ENCODE measurements around the gene CASKIN2. TPM values are rescaled to one million over a fixed set of nuclear protein-coding genes. Genes with fewer than 3 reads are reported as not detected.

The CASKIN2 gene
- total RNA-seq, 3 donors from 2014 or later = 27.8 to 44.5 (median 33.8) TPM

DNA sequence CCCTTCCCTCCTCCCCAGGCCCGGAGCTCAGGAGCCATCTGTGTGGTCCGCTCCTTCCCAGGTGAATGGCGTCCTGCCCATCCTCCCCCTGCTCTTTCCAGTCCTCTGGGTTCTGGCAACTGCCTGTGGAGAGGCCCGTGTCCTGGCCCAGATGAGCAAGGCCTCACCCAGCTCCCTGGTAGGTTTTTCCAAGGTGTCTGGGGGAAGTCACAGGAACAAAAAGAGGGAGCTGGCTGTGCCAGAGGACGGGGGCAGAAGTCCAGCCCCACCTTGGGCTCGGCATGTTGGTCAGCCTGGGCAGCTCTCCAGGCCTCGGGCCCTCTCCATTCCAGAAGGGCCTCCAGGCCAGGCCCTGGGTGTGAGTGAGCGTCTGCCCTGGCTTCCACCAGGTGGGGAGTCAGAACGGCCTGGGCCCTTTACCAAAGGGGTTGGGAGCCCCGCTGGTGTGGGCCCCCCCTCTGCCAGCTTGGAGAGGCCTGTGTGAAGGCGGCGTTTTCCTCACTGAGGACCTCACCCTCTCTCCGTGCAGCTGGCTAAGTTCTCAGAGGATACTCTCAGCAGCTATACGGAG lies 25.1 kb downstream of the CASKIN2 start:
- H3K4me1 ChIP-seq (ENCODE audit: low read depth) = peaks cover 7% of the 10 kb centered on the region
- DNase-seq (peak; percentile 75 to 79 (median 75)), ATAC-seq (peak; percentile 86)

DNA sequence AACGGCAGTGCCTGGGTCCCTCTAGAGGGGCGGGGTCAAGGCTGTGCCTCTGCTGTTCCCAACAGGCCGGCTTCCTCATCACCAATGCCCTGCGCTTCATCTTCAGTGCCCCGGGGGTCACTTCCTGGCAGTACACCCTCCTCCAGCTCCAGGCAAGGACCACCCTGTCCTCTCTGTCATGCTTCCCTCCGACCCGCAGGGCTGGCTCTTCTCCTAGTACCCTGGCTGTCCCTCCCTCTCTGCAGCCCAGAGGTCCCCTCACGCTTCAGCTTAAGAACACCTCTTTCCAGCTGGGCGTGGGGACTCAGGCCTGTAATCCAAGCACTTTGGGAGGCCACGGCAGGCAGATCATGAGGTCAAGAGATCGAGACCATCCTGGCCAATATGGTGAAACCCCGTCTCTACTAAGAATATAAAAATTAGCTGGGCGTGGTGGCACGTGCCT lies 25.8 kb downstream of the CASKIN2 start:
- TF ChIP-seq, protein P1, sequence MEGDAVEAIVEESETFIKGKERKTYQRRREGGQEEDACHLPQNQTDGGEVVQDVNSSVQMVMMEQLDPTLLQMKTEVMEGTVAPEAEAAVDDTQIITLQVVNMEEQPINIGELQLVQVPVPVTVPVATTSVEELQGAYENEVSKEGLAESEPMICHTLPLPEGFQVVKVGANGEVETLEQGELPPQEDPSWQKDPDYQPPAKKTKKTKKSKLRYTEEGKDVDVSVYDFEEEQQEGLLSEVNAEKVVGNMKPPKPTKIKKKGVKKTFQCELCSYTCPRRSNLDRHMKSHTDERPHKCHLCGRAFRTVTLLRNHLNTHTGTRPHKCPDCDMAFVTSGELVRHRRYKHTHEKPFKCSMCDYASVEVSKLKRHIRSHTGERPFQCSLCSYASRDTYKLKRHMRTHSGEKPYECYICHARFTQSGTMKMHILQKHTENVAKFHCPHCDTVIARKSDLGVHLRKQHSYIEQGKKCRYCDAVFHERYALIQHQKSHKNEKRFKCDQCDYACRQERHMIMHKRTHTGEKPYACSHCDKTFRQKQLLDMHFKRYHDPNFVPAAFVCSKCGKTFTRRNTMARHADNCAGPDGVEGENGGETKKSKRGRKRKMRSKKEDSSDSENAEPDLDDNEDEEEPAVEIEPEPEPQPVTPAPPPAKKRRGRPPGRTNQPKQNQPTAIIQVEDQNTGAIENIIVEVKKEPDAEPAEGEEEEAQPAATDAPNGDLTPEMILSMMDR (IDR thresholded peaks at IDR 0.05) = no peak
- DNase-seq (no peak), ATAC-seq (no peak)
- intact Hi-C loops (cut with DNase I, micrococcal nuclease) = no loop called here
- Histone ChIP-seq H3K9me3 (no peaks in the 10 kb centered on the region), H3K4me3 (no peak overlapping the region), H3K4me1 (ENCODE audit: low read depth) (peaks cover 7% of the 10 kb centered on the region), H3K36me3 (ENCODE audit: low read depth) (no peaks in the 10 kb centered on the region)

More for the DNA sequence above, 25.1 kb downstream of the CASKIN2 start:
- H3K36me3 ChIP-seq (ENCODE audit: low read depth) = no peaks in the 10 kb centered on the region
- H3K4me3 ChIP-seq = no peak overlapping the region
- intact Hi-C loops (cut with DNase I, micrococcal nuclease) = no loop called here
- H3K9me3 ChIP-seq = no peaks in the 10 kb centered on the region
- TF ChIP-seq, protein P1 (IDR thresholded peaks at IDR 0.05) = no peak

DNA sequence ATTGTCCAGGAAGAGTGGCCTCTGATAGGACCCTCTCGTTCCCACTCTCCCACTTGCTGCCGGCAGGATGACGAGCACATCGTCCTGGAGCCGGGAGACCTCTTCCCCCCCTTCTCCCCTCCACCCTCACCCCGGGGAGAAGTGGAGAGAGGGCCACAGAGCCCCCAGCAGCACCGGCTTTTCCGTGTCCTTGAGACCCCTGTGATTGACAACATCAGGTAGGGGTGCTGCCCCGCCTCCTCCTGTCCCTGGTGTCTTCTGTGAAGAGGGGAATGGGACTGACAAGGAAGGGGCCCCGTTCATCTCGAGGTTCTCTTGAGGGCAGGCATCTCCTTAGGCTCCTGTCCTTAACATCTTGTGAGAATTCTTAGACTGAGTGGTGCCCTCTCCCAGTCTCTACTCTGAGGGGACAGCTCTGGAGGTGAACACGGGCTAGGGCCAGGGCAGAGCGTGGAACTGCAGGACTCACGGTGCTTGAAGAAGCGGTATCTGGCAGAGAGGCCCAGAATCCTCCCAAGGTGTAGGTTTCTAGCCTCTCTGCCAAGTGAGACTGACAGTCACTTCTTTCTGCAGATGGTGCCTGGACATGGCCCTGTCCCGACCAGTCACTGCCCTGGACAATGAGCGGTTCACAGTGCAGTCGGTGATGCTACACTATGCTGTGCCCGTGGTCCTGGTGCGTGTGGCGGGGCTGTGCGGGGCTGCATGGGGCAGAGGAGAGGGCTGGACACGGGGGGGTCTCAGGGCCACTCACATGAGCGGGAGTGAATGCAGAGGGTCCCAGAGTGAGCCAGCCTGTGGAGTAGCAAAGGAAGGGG lies 26.4 kb downstream of the CASKIN2 start:
- H3K9me3 ChIP-seq = no peaks in the 10 kb centered on the region
- intact Hi-C loops (cut with DNase I, micrococcal nuclease) = no loop called here
- no peak overlapping the region for H3K4me3 ChIP-seq
- no peak for DNase-seq
- peaks cover 7% of the 10 kb centered on the region for H3K4me1 ChIP-seq (ENCODE audit: low read depth)
- TF ChIP-seq, protein P1 (IDR thresholded peaks at IDR 0.05) = no peak
- ATAC-seq = no peak
- H3K36me3 ChIP-seq (ENCODE audit: low read depth) = no peaks in the 10 kb centered on the region

DNA sequence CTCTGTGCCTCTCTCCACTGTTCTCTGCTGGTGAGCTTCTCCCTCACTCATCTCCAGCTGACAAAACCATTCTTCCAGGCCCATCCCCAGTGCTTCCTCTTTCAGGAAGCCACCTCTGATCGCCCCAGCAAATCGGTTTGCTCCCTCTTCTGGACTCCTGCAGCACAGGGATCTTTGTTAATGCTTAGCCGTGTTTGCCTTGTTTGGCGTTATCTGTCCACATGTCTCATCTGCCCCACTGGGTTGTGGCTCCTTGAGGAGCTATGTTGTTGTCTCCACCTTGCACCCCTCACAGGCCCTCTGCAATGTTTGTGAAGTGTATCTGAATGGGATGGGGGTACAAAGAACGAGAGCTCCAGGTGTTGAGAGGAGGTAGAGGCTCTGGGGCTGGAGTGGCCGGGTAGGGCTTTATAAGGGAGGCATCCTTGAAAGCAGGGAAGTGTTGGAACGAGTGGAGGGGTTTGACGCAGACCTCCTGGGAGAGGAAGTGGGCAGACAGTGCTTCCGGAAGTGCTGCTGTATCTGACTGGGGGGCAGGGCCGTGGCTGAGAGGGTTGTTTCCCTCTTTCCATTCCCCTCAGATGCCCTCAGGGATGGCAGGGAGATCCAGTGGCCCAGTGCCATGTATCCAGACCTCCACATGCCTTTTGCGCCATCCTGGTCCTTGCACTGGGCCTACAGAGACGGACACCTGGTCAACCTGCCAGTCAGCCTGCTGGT lies 27.8 kb downstream of the CASKIN2 start:
- DNase-seq (peak in 1 of 3 donors; percentile 45), ATAC-seq (peak; percentile 30)
- Histone ChIP-seq H3K9me3 (no peaks in the 10 kb centered on the region), H3K36me3 (ENCODE audit: low read depth) (no peaks in the 10 kb centered on the region), H3K4me1 (ENCODE audit: low read depth) (peaks cover 7% of the 10 kb centered on the region), H3K4me3 (no peak overlapping the region)
- TF ChIP-seq, protein P1 (IDR thresholded peaks at IDR 0.05) = no peak
- intact Hi-C loops (cut with DNase I, micrococcal nuclease) = no loop called here

DNA sequence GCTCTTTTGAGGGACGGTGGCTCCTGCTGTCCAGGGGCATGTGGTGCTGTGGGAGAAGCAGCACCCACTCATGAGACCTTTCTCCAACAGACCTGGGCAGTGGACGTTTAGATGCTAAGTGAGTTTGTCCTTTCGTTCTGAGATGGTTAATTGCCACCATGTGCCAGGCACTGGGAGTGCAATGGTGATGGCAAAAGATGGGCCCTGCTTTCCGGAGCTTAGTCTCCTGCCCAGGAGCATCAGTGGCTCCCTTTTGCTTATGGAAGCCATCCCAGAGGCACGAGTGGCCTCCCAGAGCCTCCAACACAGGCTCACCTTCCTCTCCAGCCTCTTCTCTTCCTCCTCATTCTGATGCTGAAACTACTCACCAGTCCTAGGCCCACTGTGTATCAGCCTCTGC lies 28.4 kb downstream of the CASKIN2 start:
- ATAC-seq (no peak), DNase-seq (no peak)
- H3K36me3 ChIP-seq (ENCODE audit: low read depth) = no peaks in the 10 kb centered on the region
- intact Hi-C loops (cut with DNase I, micrococcal nuclease) = no loop called here
- no peak overlapping the region for H3K4me3 ChIP-seq
- H3K9me3 ChIP-seq = no peaks in the 10 kb centered on the region
- peaks cover 8% of the 10 kb centered on the region for H3K4me1 ChIP-seq (ENCODE audit: low read depth)
- TF ChIP-seq, protein P1 (IDR thresholded peaks at IDR 0.05) = no peak
